Naive thymus-derived CD8-positive, alpha-beta T cell (primary cell): ENCODE measurements around the gene SAMSN1. TPM values are rescaled to one million over a fixed set of nuclear protein-coding genes. Genes with fewer than 3 reads are reported as not detected.

Experiments
- ATAC-seq, 2 donors: fragments of 150-1000 bp; cut with Tn5 transposase in 1 of 2; sonication (Bioruptor Pico), chemical (Tn5 transposase) in 1 of 2; 1 replicate in 1 of 2; 2 replicates in 1 of 2; pipeline ENCODE4 v1.10.0; 2021; ENCODE audit warnings: mild to moderate bottlenecking in 2 of 2, moderate library complexity in 2 of 2
- POLR2A ChIA-PET: fragments of 350-600 bp; sonication (Branson Sonifier 250); formaldehyde crosslinking; loops from one replicate; lab custom pipeline; 2021; ENCODE audit warnings: antibody characterized with exemption; lab: Charles Lee
- DNase-seq, 10 donors: peaks; one replicate each; pipeline versions ENCODE4 v3.0.0 to v3.0.0-alpha.2; 2020 to 2022
- H3K27ac Mint-ChIP-seq, 10 donors: one replicate each; pipeline ENCODE4 v1.8.0; 2020 to 2022; ENCODE audit warnings: mild to moderate bottlenecking in 10 of 10, mixed read lengths in 10 of 10, moderate library complexity in 4 of 10, inconsistent platforms in 1 of 10
- H3K27me3 Mint-ChIP-seq, 5 donors: one replicate each; pipeline ENCODE4 v1.8.0; 2021 to 2022; ENCODE audit warnings: mixed read lengths in 5 of 5
- H3K36me3 Mint-ChIP-seq, 3 donors: one replicate each; pipeline ENCODE4 v1.8.0; 2020 to 2022; ENCODE audit warnings: mixed read lengths in 3 of 3, mild to moderate bottlenecking in 2 of 3, inconsistent platforms in 1 of 3
- H3K4me1 Mint-ChIP-seq, 4 donors: one replicate each; pipeline ENCODE4 v1.8.0; 2021 to 2022; ENCODE audit warnings: mixed read lengths in 4 of 4
- H3K4me3 Mint-ChIP-seq, 10 donors: one replicate each; pipeline ENCODE4 v1.8.0; 2020 to 2022; ENCODE audit warnings: mild to moderate bottlenecking in 10 of 10, mixed read lengths in 10 of 10, moderate library complexity in 6 of 10, inconsistent platforms in 1 of 10
- H3K9me3 Mint-ChIP-seq, 9 donors: one replicate each; pipeline ENCODE4 v1.8.0; 2020 to 2022; ENCODE audit warnings: mixed read lengths in 9 of 9, mild to moderate bottlenecking in 3 of 9, inconsistent platforms in 1 of 9, moderate library complexity in 1 of 9
- polyA plus RNA-seq, 3 donors: library from polyadenylated mRNA; unstranded; fragments of 300-500 nt; fragmentation: Illumina TruSeq; gene quantifications; one replicate each; pipeline ENCODE4 v1.2.3, GENCODE V29; 2021
- total RNA-seq, 8 experiments: library from RNA in 2 of 8; stranded (reverse) in 2 of 8; gene quantifications; one replicate each; pipeline ENCODE4 v1.2.3 and lab custom pipeline; 2021 to 2026

The SAMSN1 gene
- total and polyA plus RNA-seq, 5 experiments from 2014 or later = 16.1 to 27.9 (median 23.6) TPM

DNA sequence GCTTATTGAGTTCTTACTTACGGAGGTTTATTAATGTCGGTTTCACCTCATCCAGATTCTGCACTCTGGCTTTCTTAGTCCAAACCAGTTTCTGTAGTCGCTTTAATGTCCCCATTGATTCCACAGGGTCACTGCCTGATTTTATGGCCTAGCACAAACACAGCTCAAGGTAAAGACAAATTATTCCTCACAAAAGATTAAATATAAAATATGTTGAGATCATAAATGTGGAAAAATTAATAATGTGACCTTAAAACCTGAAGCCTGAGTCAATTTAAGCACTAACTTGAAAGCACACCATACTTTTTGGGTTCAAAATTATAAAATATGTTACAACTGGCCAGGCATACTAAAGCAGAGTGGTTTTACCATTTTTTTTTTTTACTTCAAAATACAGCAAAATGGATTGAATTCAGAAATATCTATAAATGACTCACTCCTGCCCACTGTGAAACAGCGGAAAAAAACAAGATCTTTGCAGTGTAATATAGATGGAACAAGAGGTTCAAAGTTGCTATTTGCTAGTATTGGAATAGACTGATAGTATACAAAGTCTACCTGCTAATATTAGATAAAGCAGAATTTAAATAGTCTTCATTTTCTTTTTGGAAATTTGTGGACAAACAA lies 37.6 kb upstream of the SAMSN1 start:
- Mint-ChIP-seq H3K27me3 (no peaks in the 10 kb centered on the region), H3K4me1 (peaks cover 0 to 9% (median under 1%) of the 10 kb centered on the region in 4 donors), H3K36me3 (peaks cover 0 to 4% (median 0%) of the 10 kb centered on the region in 3 donors), H3K4me3 (no peak overlapping the region), H3K9me3 (peaks cover 0 to 3% (median 0%) of the 10 kb centered on the region in 9 donors), H3K27ac (peak overlapping the region in 1 of 10 donors; percentile 51)
- POLR2A ChIA-PET = no interaction called here
- no peak for DNase-seq
- ATAC-seq = no peak

DNA sequence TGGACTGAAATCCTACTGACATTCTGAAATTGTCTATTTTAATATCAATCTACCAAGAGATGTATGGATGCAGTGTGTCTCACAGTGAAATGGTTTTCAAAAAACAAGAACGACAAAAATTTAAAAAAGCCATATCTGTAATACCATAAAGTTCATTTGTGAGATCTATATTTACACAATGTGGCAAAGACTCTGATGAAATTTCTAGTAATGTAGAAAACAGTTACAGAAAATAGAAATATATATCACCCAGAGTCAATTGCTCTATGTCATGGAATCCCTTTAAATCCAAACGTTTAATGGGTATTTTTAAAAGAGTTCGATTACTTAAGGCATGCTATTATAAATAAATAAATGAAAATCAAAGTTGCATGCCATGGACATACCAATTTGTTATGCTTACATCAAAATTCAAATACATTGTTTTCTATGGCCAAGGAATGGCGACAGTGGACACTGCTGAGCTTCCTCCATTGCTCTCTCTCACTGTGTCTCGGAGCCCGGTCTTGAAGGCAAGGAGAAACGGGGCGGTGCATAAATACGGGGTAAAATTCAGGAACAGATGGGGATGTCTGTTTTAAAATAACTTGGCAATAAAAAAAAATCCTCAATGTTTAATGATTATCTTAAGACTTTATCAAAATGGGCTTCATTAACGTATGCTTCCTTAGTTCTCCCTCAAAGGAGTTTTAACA lies 37.0 kb upstream of the SAMSN1 start:
- Mint-ChIP-seq H3K27me3 (no peaks in the 10 kb centered on the region), H3K4me3 (no peak overlapping the region), H3K27ac (no peak overlapping the region), H3K4me1 (peaks cover 0 to 9% (median 0%) of the 10 kb centered on the region in 4 donors), H3K9me3 (no peaks in the 10 kb centered on the region), H3K36me3 (no peaks in the 10 kb centered on the region)
- ATAC-seq (no peak), DNase-seq (no peak)
- POLR2A ChIA-PET = no interaction called here

DNA sequence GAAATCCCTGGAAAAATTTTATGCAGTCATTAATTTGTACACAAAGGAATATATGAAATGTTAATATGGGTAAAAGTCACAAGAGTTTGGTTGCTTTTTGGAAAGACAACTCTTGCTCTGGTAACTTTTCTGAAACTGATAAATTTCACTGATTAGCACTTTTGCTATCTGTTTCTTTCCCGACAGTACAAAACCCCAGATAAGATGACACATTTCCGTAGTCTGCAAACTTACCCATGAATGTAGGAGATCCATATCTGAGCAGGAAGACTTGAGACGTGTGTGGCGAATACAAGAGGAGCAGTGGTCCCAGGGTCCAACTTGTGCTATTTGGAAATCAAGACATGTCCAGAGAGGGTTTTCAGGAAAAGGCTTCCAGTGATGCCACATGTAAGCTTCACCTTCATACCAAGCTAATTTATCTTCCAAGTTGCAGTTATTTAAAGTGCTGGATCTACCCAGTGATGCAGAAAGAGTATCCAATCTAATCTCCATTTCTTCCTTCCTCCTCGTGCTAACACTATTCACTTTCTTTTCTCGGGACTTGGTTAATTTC lies 35.9 kb upstream of the SAMSN1 start:
- Mint-ChIP-seq H3K9me3 (no peaks in the 10 kb centered on the region), H3K27ac (peak overlapping the region in 2 of 10 donors; percentile 38 to 42), H3K4me1 (peaks cover 0 to 9% (median 0%) of the 10 kb centered on the region in 4 donors), H3K36me3 (no peaks in the 10 kb centered on the region), H3K27me3 (no peaks in the 10 kb centered on the region), H3K4me3 (peak overlapping the region in 2 of 10 donors; percentile 2 to 16)
- ATAC-seq = no peak
- no peak for DNase-seq
- POLR2A ChIA-PET = no interaction called here

DNA sequence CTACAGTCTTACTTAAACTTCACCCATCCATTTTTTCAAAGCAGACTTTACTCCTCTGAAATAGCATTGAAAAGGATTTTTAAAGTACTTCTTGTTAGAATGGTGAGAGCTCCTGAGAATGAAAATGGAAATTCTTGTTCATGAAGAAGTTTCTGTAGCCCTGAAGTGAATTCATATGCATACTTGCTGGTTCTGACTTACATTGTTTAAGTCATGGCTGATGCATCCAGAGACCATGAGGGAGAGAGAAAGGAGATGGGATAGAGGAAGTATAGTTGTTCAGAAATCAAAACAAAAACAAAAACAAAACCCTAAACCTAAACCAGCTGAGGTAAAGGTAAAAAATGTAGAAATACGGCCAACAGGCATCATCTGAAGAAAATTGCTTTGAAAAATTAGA lies 27.1 kb upstream of the SAMSN1 start:
- ATAC-seq = no peak
- Mint-ChIP-seq H3K4me1 (peaks cover 0 to 12% (median under 1%) of the 10 kb centered on the region in 4 donors), H3K27ac (no peak overlapping the region), H3K9me3 (peaks cover 0 to 2% (median 0%) of the 10 kb centered on the region in 9 donors), H3K27me3 (no peaks in the 10 kb centered on the region), H3K36me3 (no peaks in the 10 kb centered on the region), H3K4me3 (no peak overlapping the region)
- POLR2A ChIA-PET = no interaction called here
- DNase-seq = no peak

DNA sequence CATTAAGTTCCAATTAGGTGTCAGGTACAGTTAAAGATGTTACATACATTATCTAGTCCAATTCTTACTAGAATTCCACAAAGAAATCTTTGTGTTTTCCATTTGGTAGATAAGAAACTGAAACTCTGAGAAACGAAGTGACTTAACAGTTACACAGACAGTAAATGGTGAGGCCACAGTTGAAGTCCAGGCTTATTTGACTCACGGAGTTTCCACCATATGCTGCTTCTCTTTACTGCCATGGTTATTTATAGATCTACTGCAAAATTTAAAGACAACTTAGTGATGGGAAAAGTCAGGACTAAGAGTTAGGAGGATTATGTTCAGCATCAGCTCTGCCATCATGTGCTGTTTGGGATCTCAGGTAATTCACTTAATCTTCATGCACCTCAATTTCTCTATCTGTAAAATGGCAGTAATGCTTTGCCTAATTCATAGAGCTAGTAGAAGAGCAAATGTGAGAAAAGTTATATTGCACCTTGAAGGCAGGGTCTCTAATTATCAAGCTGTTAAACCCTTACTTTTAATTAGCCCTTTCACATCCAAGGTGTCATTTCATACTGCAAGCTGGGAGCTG lies 26.2 kb upstream of the SAMSN1 start:
- Mint-ChIP-seq H3K27ac (no peak overlapping the region), H3K4me3 (no peak overlapping the region), H3K9me3 (peaks cover 0 to 2% (median 0%) of the 10 kb centered on the region in 9 donors), H3K4me1 (peaks cover 0 to 12% (median 3%) of the 10 kb centered on the region in 4 donors), H3K27me3 (no peaks in the 10 kb centered on the region), H3K36me3 (no peaks in the 10 kb centered on the region)
- DNase-seq (no peak), ATAC-seq (no peak)
- POLR2A ChIA-PET = interaction anchor here (1.3 kb wide), 1 partner anchor 14 kb away, joined by 3 read pairs; no protein-coding TSS in a partner anchor

DNA sequence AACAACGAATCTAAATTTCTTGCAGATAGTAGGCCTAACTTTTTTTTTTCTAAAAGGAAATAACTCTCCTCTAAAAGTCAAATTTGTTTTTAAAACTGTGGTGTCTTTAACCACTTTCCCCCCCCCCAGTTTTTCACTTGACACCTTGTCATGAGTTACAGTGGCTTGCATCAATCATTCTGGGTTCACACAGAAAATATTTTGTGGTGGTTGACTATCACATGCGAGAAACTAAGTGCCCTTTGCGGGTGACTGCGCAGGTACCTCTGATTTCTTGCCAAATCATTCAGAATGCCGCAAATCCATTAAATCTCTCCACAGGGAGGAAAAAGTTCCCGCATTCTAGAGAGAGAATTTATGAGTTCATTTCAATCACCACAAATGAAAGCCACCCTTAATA lies 23.8 kb upstream of the SAMSN1 start:
- DNase-seq (no peak), ATAC-seq (no peak)
- peaks cover 0 to 5% (median 0%) of the 10 kb centered on the region in 9 donors for H3K9me3 Mint-ChIP-seq
- H3K4me3 Mint-ChIP-seq = no peak overlapping the region
- no peaks in the 10 kb centered on the region for H3K27me3 Mint-ChIP-seq
- no peaks in the 10 kb centered on the region for H3K36me3 Mint-ChIP-seq
- peaks cover 0 to 12% (median 4%) of the 10 kb centered on the region in 4 donors for H3K4me1 Mint-ChIP-seq
- no peak overlapping the region for H3K27ac Mint-ChIP-seq
- POLR2A ChIA-PET = no interaction called here

DNA sequence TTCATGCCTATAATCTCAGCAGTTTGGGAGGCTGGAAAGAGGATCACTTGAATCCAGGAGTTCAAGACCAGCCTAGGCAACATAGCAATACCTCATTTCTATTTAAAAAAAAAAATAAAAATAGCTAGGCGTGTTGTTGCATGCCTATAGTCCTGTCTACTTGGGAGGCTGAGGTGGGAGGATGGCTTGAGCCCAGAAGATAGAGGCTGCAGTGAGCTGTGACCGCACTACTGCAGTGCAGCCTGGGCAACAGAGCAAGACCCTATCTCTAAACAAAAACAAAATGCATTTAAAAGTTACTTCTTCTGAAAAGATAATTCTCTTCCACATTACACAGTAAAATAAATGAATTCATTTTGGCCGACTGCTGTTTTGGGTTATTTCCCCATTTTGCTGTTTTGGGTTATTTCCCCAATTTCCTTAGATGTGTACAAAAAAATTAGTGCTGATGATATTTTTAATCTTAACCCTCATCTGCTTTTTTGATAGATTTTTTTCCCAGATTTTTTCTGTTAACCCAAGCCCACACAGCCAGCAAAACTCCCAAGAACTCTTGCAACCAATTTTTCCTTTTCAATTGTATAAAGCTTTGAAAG lies 23.0 kb upstream of the SAMSN1 start:
- Mint-ChIP-seq H3K4me1 (peaks cover 0 to 12% (median 4%) of the 10 kb centered on the region in 4 donors), H3K27me3 (no peaks in the 10 kb centered on the region), H3K4me3 (no peak overlapping the region), H3K27ac (no peak overlapping the region), H3K36me3 (no peaks in the 10 kb centered on the region), H3K9me3 (peaks cover 0 to 5% (median 0%) of the 10 kb centered on the region in 9 donors)
- no peak for DNase-seq
- POLR2A ChIA-PET = no interaction called here
- no peak for ATAC-seq

DNA sequence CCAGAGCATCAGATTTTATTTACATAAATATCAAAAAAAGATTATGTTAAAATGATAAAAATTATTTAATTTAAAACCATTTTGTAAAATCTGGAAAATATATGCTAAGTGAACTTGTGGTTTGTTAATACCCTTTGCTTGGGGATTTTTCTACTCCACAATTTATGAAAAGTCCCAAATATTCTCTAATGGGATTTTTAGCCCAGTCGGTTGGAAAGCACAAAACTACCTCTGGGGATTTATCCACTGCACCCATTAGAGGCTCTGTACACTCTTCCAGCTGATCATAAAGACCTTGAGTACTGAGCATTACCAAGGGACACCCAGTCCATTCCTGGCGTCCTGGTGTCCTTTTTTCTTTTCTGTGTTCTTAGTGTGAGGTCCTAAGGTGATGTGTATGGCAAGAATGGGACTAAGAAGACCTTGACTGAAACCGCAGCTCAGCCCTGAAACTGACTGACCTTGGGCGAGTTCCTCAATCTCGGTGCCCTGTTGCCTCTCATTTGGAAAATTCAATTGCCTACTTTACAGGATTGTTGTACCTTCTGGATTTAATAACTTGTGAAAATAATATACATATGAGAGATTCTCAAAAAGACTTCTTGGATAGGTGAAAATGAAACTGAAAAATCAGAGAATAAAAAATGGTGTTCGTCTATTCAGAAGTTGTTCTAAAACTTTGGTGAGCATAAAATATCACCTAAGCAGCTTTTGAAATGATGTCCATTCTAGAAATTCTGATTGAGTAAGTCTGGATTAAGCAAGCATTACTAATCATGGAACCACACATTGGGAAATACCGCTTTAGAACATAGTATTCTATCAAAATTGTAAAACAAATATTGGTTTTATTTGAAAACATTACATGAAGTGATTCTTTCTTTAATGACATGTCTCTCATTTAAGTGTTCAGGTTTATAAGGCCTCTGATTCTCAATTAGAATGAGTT lies 21.5 kb upstream of the SAMSN1 start:
- no peak for DNase-seq
- no peak overlapping the region for H3K4me3 Mint-ChIP-seq
- POLR2A ChIA-PET = no interaction called here

DNA sequence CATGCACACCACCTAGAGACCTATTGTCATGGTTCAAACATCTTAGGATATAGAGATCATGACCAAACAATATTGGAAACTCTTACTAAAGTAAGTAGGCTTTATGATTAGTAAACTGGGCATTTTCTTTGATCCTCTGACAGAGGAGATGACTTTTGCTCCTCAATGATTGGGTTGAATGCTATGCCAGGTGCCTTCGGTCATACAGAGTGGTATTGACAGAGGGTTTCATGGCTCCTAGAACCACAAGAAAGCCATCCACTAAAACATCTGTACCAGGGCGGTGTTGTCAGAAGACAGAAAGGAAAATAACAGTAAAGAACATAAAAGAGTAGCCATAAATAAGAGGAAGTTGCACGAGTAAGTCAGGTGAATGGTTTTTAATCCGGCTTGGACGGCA lies 20.8 kb upstream of the SAMSN1 start:
- no peak overlapping the region for H3K4me3 Mint-ChIP-seq
- peaks cover 0 to 12% (median 4%) of the 10 kb centered on the region in 4 donors for H3K4me1 Mint-ChIP-seq
- ATAC-seq = no peak
- POLR2A ChIA-PET = no interaction called here
- H3K9me3 Mint-ChIP-seq = peaks cover 0 to 5% (median 0%) of the 10 kb centered on the region in 9 donors
- no peaks in the 10 kb centered on the region for H3K27me3 Mint-ChIP-seq
- H3K27ac Mint-ChIP-seq = peak overlapping the region in 1 of 10 donors; percentile 72
- DNase-seq = no peak
- H3K36me3 Mint-ChIP-seq = no peaks in the 10 kb centered on the region

More for the DNA sequence above, 21.5 kb upstream of the SAMSN1 start:
- no peak for ATAC-seq
- H3K27ac Mint-ChIP-seq = no peak overlapping the region
- peaks cover 0 to 5% (median 0%) of the 10 kb centered on the region in 9 donors for H3K9me3 Mint-ChIP-seq
- no peaks in the 10 kb centered on the region for H3K36me3 Mint-ChIP-seq
- H3K4me1 Mint-ChIP-seq = peaks cover 0 to 12% (median 4%) of the 10 kb centered on the region in 4 donors
- no peaks in the 10 kb centered on the region for H3K27me3 Mint-ChIP-seq

DNA sequence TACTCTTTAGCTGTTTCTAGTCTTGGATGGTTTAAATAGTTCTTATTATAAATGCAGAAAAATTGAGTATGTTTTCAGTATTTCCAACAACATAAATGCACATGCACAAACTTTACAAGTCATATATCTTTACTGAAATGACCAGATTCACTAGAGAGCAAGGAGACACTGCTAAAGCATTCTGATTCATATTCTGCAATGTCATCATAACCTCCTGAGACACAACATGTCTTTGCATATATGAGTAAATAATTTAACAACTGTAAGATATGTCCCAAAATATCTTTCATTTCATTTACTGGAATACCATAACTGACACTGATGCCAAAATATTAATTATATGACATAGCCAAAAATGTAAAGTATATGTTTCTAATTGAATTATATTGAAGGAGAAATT lies 16.8 kb upstream of the SAMSN1 start:
- no peak overlapping the region for H3K27ac Mint-ChIP-seq

DNA sequence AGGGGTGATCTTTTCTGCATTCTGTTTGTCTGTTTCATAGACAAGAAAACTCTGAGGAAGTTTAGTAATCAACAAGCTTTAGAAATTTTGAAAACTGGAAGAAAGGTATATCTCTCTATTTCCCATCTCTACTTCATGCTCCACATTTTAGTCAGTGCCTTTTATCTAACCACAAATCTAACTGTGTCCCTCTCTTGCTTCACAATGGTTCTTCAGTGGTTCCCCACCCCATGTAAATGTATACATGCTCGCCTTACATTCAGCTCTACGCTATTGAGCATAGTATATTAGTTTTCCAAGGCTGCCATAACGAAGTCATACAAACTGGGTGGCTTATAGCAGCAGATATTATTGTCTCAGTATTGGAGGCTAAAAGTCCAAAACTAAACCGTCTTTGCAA lies 14.4 kb upstream of the SAMSN1 start:
- peaks cover 5 to 23% (median 7%) of the 10 kb centered on the region in 4 donors for H3K4me1 Mint-ChIP-seq
- POLR2A ChIA-PET = no interaction called here
- H3K27me3 Mint-ChIP-seq = no peaks in the 10 kb centered on the region
- peaks cover 0 to 3% (median 0%) of the 10 kb centered on the region in 3 donors for H3K36me3 Mint-ChIP-seq
- no peak for ATAC-seq
- H3K27ac Mint-ChIP-seq = no peak overlapping the region
- H3K4me3 Mint-ChIP-seq = no peak overlapping the region
- H3K9me3 Mint-ChIP-seq = peaks cover 0 to 10% (median 3%) of the 10 kb centered on the region in 9 donors
- no peak for DNase-seq

More for the DNA sequence above, 16.8 kb upstream of the SAMSN1 start:
- Mint-ChIP-seq H3K4me1 (peaks cover 0 to 10% (median 4%) of the 10 kb centered on the region in 4 donors), H3K4me3 (no peak overlapping the region), H3K9me3 (peaks cover 0 to 10% (median 3%) of the 10 kb centered on the region in 9 donors), H3K36me3 (peaks cover 0 to 3% (median 0%) of the 10 kb centered on the region in 3 donors), H3K27me3 (no peaks in the 10 kb centered on the region)
- DNase-seq (no peak), ATAC-seq (no peak)
- POLR2A ChIA-PET = no interaction called here
